HG03045 (cell line): ENCODE data around the gene NATD1.

Source experiments
- ATAC-seq: cut with Tn5 transposase; IDR thresholded peaks from one replicate; pipeline ENCODE4 v1.9.1; 2021; ENCODE audit warnings: mild to moderate bottlenecking, moderate library complexity; ENCODE audit not compliant: unreplicated experiment

Gene NATD1

GRCh38 chr17:21218101-21218500 is 35.1 kb downstream of the NATD1 start:
- no peak for ATAC-seq

DNA sequence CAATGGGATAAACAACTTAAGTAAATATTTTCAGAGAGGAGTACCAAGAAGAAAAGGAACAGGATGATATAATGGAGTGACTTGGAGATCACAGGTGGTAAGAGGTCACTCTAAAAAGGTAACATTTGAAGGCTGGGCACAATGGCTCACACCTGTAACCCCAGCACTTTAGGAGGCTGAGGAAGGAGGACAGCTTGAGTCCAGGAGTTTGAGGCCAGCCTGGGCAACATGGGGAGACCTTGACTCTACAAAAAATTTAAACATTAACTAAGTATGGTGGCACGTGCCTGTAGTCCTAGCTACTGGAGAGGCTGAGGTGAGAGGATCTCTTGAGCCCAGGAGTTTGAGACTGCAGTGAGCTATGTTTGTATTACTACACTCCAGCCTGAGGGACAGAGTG is 35.9 kb downstream of the NATD1 start:
- ATAC-seq = no peak

DNA sequence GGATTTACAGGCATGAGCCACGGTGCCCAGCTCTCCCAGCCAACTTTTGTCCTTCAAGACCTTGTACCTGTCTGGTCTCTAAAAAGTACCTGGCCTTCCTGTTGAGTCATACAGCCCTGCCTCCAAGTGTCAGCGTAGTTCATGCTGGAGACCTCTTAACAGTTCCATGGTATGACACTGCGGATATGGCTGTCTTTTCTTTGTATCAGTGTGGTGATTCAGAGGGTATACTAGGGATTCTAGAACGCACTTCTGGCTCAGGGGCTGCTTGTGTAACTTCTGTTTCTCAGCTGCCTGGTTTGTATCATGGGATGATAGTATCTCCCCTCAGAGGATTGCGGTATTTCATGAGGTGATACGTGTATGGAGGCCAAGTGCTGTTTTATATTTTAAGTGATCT is 37.3 kb downstream of the NATD1 start:
- ATAC-seq = no peak

DNA sequence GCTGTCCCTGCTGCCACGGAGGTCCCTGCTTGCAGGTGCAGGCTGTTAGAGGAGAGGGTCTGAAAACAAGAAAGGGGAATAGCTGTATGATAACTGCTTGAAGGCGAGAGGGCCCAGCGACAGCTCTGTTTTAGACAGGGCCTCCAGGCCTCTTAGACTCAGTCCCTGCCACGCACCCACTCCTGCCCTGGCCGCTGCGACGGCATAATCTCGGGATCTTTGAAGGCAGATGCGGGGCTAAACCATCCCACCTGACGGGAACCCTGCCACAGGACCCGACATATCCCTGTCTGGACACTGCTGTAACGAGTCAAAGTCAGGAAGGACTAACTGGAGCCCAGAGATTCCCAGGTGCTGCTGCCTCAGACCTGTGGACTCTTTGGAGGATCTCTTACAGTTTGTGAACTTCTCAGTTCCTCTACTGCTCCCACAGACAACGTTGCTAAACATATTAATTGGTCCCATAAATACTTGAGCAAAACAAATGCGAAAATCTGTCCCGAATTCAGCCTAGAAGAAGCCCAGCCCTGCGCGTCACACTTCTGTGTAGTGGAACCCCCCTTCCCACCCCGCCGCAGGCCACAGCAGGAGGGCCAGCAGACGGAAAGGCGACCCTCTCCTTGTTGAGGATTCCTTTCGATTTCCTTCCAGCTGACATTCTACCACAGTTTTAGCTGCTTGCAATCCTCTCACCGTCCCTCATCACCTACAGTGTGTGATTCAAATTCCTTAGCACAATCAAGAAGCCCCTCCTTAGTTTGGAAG is 38.3 kb downstream of the NATD1 start:
- peak; percentile 21 for ATAC-seq

DNA sequence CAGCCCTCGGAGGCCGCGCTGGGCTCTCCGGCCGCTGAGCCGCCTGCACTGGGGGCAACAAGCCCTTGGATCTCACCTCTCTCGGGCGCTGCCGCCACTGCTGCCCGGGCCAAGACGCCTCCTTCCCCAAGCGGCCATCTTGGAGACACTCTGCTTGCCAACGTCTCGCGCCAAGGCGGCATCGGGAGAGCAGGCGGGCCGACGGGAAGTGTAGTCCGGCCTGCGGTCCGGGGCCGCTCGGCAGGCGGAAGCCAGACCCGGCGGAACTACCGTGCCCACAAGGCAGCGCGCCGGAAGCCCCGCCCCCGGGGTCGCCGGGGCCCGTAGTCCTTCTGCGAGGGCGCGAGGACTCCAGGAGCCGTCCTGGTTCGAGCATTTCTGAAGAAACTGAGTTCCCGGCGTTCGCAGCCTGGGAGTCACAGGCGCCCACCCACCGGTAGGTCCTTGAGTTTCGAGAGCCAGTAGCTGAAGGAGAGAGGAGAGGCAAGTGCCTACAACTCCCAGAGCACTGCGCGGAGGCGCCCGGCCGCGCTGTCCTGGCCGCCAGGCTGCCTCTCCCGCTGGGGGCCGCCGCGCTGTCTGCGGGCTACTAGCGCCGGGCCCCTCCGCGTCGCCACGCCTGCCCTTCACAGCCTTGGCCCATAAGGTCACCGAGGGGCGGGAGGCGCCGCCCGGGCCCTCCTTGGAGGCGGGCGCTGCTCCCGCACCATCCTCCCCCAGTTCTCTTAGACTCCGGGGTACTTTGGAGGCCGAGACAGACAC is 39.0 kb downstream of the NATD1 start, which contains the start of gene TMEM11:
Gene TMEM11, minus strand, starts transcription at position 147 of the 762 bp plus-strand sequence. Its CDS starts 9 bp downstream, at position 138.
- peak; percentile 84 for ATAC-seq

- peak; percentile 15 for ATAC-seq
These were observed 39.6 kb downstream of the NATD1 start for GRCh38 chr17:21213638-21214014.

GRCh38 chr17:21212826-21213637 is 40.2 kb downstream of the NATD1 start:
- no peak for ATAC-seq

DNA sequence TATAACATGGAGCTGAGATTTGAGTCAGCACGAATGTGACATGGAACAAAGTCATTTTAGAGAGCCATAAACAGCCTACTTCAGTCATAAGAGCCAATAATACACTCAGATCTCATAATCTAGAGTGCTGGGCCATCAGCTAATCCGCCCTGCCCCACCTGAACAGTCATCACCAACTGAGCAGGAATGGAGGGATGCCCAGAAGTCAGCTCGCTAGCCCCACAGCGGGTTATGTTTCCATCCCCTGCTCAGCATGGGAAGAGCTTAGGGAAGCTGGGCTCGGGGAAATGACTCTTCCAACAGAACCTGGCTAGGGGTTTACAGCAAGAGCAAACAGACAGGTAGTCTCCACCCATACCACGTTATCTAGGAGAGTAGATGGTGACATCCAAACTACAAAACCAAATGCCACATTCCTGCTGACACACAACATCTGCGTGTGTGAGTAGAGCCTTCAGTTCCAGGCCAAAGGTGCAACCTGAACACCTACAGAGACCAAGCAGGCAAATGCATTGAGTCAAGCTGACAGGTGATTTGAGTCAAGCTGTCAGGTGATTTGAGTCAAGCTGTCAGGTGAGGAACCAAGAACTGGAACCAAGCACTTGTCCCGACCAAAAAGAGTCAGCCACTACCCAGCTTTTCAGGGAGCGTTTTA is 41.3 kb downstream of the NATD1 start:
- ATAC-seq = no peak

DNA sequence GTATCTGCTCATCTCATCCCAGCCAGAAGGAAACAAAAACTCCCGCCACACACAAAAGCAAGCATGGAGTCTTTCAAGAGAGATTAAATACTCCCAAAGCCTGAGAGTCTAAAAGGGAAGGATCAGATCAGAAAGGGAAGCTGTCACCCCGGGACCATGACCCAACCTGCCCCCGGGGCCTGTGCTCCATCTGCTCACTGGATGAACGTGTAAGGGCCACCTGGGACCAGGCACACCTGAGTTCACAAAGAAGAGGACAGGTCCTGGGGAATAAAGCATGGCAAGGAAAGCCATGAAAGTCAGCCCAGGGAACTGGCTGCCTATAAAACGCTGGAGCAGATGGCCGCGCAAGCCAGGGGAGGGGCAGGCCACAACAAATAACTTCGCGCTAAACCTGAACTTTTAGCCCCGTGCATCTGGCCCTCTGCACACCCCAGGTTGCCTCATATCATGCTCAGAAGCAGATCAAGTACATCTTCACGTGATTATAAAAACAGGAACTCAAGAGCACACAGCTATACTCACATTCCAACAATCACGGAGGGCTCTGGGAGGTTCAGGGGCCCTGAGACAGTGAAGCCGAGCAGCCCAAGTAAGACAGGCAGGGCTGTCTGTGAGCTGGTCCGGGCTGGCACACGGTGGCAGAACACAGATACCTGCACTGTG is 42.7 kb downstream of the NATD1 start:
- no peak for ATAC-seq

DNA sequence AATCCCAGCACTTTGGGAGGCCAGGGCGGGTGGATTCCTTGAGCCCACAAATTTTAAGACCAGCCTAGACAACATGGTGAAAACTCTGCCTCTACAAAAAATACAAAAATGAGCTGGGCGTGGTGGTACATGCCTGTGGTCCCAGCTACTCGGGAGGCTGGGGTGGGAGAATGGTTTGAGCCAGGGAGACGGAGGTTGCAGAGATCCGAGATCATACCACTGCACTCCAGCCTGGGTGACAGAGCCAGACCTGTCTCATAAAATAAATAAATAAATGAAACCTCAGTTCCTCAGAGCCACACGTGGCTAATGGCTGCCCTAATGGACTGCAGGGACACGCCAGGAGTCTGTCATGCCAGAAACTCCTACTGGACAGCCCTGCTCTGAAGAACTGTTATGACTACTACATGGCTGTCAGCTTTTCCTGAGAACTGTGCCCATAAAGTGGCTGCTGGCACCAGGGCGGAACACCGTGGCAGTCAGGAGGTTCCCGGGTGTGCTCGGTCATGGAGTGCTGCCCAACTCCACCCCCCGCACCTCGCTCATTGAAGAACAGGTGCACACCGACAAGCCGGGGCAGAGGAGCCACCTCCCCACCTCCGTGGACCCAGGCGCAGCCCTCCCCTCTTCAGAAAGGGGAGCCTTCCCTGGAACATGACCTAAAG is 43.6 kb downstream of the NATD1 start:
- no peak for ATAC-seq

DNA sequence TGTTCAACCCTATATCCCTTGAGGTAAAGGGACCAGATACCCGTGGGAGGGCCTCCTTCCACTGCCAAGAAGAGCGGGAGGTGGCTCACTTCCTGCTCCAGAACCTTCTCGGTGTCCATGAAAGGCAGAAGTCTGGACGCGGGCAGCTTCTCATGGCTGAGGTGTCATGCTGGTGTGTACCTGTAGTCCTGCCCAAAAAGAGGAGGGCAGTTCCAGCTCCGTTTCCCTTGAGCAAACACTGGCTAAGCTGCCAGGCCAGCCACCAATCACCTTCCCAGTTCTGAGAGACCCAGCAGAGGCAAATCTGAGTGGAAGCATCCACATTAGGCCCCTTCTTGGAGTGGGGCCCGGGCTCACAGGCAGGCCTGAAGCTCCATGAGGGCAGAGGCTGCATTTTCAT is 44.9 kb downstream of the NATD1 start:
- ATAC-seq = no peak

- ATAC-seq = no peak
These were observed 48.3 kb downstream of the NATD1 start for GRCh38 chr17:21204935-21205334.

- no peak for ATAC-seq
These were observed 50.7 kb downstream of the NATD1 start for GRCh38 chr17:21202512-21202911.

DNA sequence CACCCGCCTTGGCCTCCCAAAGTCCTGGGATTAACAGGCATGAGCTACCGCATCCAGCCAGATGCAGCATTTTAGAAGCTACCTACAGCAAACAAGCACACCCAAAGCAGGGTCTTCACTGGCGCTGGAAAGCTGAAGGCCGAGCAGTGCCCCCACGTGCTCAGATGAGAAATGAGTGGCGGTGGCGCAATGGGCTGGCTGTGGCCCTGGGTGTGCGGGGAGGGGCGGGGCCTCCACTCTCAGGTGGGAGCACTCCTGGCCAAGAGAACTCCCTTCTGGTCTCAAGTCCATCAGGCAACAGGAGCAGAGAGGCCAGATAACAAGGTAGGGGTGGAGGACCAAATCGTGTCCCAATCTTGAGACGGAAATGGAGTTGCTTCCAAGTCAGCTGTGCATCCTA is 51.3 kb downstream of the NATD1 start:
- no peak for ATAC-seq

GRCh38 chr17:21201298-21201595 is 52.0 kb downstream of the NATD1 start:
- ATAC-seq = no peak

- no peak for ATAC-seq
These were observed 52.5 kb downstream of the NATD1 start for GRCh38 chr17:21200590-21201297.

GRCh38 chr17:21199856-21200255 is 53.4 kb downstream of the NATD1 start:
- no peak for ATAC-seq

DNA sequence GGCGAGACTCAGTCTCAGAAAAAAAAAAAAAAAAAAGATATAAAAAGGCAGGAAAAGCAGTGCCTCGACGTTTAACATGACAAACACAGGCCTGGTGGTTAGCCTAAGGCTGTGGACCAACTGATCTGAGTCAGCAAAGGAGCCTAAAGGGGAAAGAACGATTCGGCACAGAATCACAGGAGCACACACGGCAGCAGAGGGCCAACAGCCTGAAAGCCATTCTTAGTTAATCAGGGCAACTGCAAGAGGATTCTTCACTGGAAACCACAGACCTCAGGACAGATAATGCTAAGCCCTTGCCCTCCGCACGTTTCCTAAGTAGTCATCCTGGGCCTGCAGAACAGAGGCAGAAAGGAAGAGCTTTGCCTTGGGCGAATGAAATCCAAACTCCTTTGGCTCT is 53.9 kb downstream of the NATD1 start:
- ATAC-seq = no peak

DNA sequence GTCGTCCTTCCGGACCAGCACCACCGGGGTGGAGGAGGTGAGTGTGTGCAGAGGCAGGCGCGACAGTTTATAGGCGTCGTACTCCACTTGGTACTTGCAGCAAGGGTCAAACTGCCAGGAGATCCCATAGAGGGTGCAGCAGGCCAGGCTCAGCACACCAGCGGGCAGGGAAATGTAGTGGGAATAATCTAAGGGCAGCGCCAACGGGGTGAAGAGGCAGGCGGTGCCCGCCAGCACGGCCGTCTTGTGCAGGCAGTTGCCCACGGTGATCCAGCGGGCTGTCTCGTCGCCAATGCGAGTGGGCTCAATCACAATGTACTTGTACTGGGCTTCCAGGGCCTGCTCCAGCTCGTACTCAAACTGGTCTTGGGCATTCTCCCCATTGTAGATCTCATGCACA is 54.8 kb downstream of the NATD1 start:
- no peak for ATAC-seq
